ENCODE data around the gene TMEM175. TPM values are rescaled to one million over a fixed set of nuclear protein-coding genes. Genes with fewer than 3 reads are reported as not detected.

Gene TMEM175
- total RNA-seq, 4 donors from 2014 or later, result 33.3 to 61.2 (median 39.0) TPM

- TF ChIP-seq CTCF (IDR thresholded peaks at IDR 0.05) (no peak), EP300 (IDR thresholded peaks at IDR 0.05) (no peak), POLR2A (IDR thresholded peaks at IDR 0.05) (no peak)
- no peak for DNase-seq (ENCODE audit: low spot score in 2 of 2)
- Histone ChIP-seq H3K4me3 (no peak overlapping the region), H3K9me3 (no peaks in the 10 kb centered on the region), H3K27me3 (no peaks in the 10 kb centered on the region), H3K36me3 (peaks cover 0 to 100% (median 28%) of the 10 kb centered on the region in 3 donors), H3K27ac (no peak overlapping the region), H3K4me1 (no peaks in the 10 kb centered on the region)
- 85 to 89% methylated on average over 10 of the region's 10 CpGs for WGBS, 2 donors
Observed at GRCh38 chr4:885353-885752, 46.9 kb upstream of the TMEM175 start.

GRCh38 chr4:886244-886643 lies 46.0 kb upstream of the TMEM175 start:
- Histone ChIP-seq H3K27me3 (no peaks in the 10 kb centered on the region), H3K27ac (no peak overlapping the region), H3K36me3 (peaks cover 0 to 100% (median 26%) of the 10 kb centered on the region in 3 donors), H3K9me3 (no peaks in the 10 kb centered on the region), H3K4me1 (no peaks in the 10 kb centered on the region), H3K4me3 (no peak overlapping the region)
- DNase-seq (ENCODE audit: low spot score in 2 of 2), result no peak
- TF ChIP-seq CTCF (IDR thresholded peaks at IDR 0.05) (no peak), POLR2A (IDR thresholded peaks at IDR 0.05) (no peak), EP300 (IDR thresholded peaks at IDR 0.05) (no peak)
- 65 to 69% methylated on average over 7 to 9 of the region's 9 CpGs for WGBS, 2 donors

GRCh38 chr4:887034-887763 lies 45.1 kb upstream of the TMEM175 start:
- H3K9me3 ChIP-seq, result no peaks in the 10 kb centered on the region
- no peak overlapping the region for H3K27ac ChIP-seq
- no peak for TF ChIP-seq EP300 (IDR thresholded peaks at IDR 0.05)
- no peak for TF ChIP-seq CTCF (IDR thresholded peaks at IDR 0.05)
- TF ChIP-seq POLR2A (IDR thresholded peaks at IDR 0.05), result no peak
- H3K4me1 ChIP-seq, result no peaks in the 10 kb centered on the region
- no peak for DNase-seq (ENCODE audit: low spot score in 2 of 2)
- H3K36me3 ChIP-seq, result peaks cover 0 to 100% (median 19%) of the 10 kb centered on the region in 3 donors
- no peaks in the 10 kb centered on the region for H3K27me3 ChIP-seq
- 95% methylated on average over 63 of the region's 63 CpGs for WGBS, 2 donors
- H3K4me3 ChIP-seq, result no peak overlapping the region

- no peak for DNase-seq (ENCODE audit: low spot score in 2 of 2)
- TF ChIP-seq POLR2A (IDR thresholded peaks at IDR 0.05), result no peak
- no peak for TF ChIP-seq EP300 (IDR thresholded peaks at IDR 0.05)
- no peak for TF ChIP-seq CTCF (IDR thresholded peaks at IDR 0.05)
- WGBS, 2 donors, result 91 to 93% methylated on average over 18 of the region's 23 CpGs
- H3K4me3 ChIP-seq, result no peak overlapping the region
- H3K36me3 ChIP-seq, result peaks cover 0 to 100% (median 23%) of the 10 kb centered on the region in 3 donors
- no peaks in the 10 kb centered on the region for H3K9me3 ChIP-seq
- no peaks in the 10 kb centered on the region for H3K4me1 ChIP-seq
- H3K27ac ChIP-seq, result no peak overlapping the region
- no peaks in the 10 kb centered on the region for H3K27me3 ChIP-seq
Observed at GRCh38 chr4:888029-888428, 44.2 kb upstream of the TMEM175 start.

- Histone ChIP-seq H3K4me1 (no peaks in the 10 kb centered on the region), H3K4me3 (no peak overlapping the region), H3K27me3 (no peaks in the 10 kb centered on the region), H3K9me3 (no peaks in the 10 kb centered on the region), H3K27ac (no peak overlapping the region), H3K36me3 (peaks cover 0 to 100% (median 14%) of the 10 kb centered on the region in 3 donors)
- WGBS, 2 donors, result 92 to 94% methylated on average over 10 to 16 of the region's 16 CpGs
- TF ChIP-seq CTCF (IDR thresholded peaks at IDR 0.05) (no peak), POLR2A (IDR thresholded peaks at IDR 0.05) (no peak), EP300 (IDR thresholded peaks at IDR 0.05) (no peak)
- no peak for DNase-seq (ENCODE audit: low spot score in 2 of 2)
Observed at GRCh38 chr4:889516-889915, 42.7 kb upstream of the TMEM175 start.

Data from tibial nerve (tissue), 4 donors.